Activated naive CD8-positive, alpha-beta T cell (primary cell): Measurements from ENCODE around the gene COL12A1.

ENCODE experiments used
- H3K27ac Mint-ChIP-seq: one replicate; pipeline ENCODE4 v1.8.0; 2021; ENCODE audit warnings: mixed read lengths
- H3K27me3 Mint-ChIP-seq: one replicate; pipeline ENCODE4 v1.8.0; 2021; ENCODE audit warnings: mixed read lengths
- H3K36me3 Mint-ChIP-seq: one replicate; pipeline ENCODE4 v1.8.0; 2021; ENCODE audit warnings: mixed read lengths
- H3K4me1 Mint-ChIP-seq: one replicate; pipeline ENCODE4 v1.8.0; 2021; ENCODE audit warnings: low read depth, mixed read lengths
- H3K4me3 Mint-ChIP-seq: one replicate; pipeline ENCODE4 v1.8.0; 2021; ENCODE audit warnings: mild to moderate bottlenecking, mixed read lengths
- H3K9me3 Mint-ChIP-seq: one replicate; pipeline ENCODE4 v1.8.0; 2021; ENCODE audit warnings: low read depth, mixed read lengths

Gene COL12A1

GRCh38 chr6:75222261-75222660 is 16.4 kb upstream of the COL12A1 start:
- Mint-ChIP-seq H3K27ac (no peak overlapping the region), H3K4me3 (no peak overlapping the region), H3K27me3 (peaks cover 8% of the 10 kb centered on the region), H3K9me3 (no peaks in the 10 kb centered on the region), H3K36me3 (no peaks in the 10 kb centered on the region), H3K4me1 (no peaks in the 10 kb centered on the region)

GRCh38 chr6:75221116-75221515 is 15.3 kb upstream of the COL12A1 start:
- Mint-ChIP-seq H3K36me3 (no peaks in the 10 kb centered on the region), H3K27me3 (peaks cover 9% of the 10 kb centered on the region), H3K27ac (no peak overlapping the region), H3K4me1 (no peaks in the 10 kb centered on the region), H3K9me3 (no peaks in the 10 kb centered on the region), H3K4me3 (no peak overlapping the region)

GRCh38 chr6:75220357-75220756 is 14.5 kb upstream of the COL12A1 start:
- H3K36me3 Mint-ChIP-seq: no peaks in the 10 kb centered on the region
- H3K4me1 Mint-ChIP-seq: no peaks in the 10 kb centered on the region
- no peaks in the 10 kb centered on the region for H3K9me3 Mint-ChIP-seq
- H3K27ac Mint-ChIP-seq: no peak overlapping the region
- peaks cover 13% of the 10 kb centered on the region for H3K27me3 Mint-ChIP-seq
- no peak overlapping the region for H3K4me3 Mint-ChIP-seq

GRCh38 chr6:75219263-75219662 is 13.4 kb upstream of the COL12A1 start:
- Mint-ChIP-seq H3K4me3 (no peak overlapping the region), H3K9me3 (no peaks in the 10 kb centered on the region), H3K27ac (no peak overlapping the region), H3K4me1 (no peaks in the 10 kb centered on the region), H3K27me3 (peaks cover 13% of the 10 kb centered on the region), H3K36me3 (no peaks in the 10 kb centered on the region)

GRCh38 chr6:75217193-75217592 is 11.3 kb upstream of the COL12A1 start:
- Mint-ChIP-seq H3K9me3 (no peaks in the 10 kb centered on the region), H3K36me3 (no peaks in the 10 kb centered on the region), H3K4me3 (no peak overlapping the region), H3K27ac (no peak overlapping the region), H3K27me3 (peaks cover 17% of the 10 kb centered on the region), H3K4me1 (no peaks in the 10 kb centered on the region)

- Mint-ChIP-seq H3K27ac (no peak overlapping the region), H3K4me1 (no peaks in the 10 kb centered on the region), H3K27me3 (peaks cover 28% of the 10 kb centered on the region), H3K36me3 (no peaks in the 10 kb centered on the region), H3K9me3 (no peaks in the 10 kb centered on the region), H3K4me3 (no peak overlapping the region)
These were observed 9.4 kb upstream of the COL12A1 start for GRCh38 chr6:75215291-75215690.

GRCh38 chr6:75213732-75214131 is 7.9 kb upstream of the COL12A1 start:
- H3K36me3 Mint-ChIP-seq: no peaks in the 10 kb centered on the region

GRCh38 chr6:75213112-75213511 is 7.3 kb upstream of the COL12A1 start:
- peaks cover 34% of the 10 kb centered on the region for H3K27me3 Mint-ChIP-seq

More at GRCh38 chr6:75213732-75214131, 7.9 kb upstream of the COL12A1 start:
- no peak overlapping the region for H3K27ac Mint-ChIP-seq
- no peaks in the 10 kb centered on the region for H3K9me3 Mint-ChIP-seq
- H3K27me3 Mint-ChIP-seq: peaks cover 32% of the 10 kb centered on the region
- H3K4me3 Mint-ChIP-seq: no peak overlapping the region
- H3K4me1 Mint-ChIP-seq: peaks cover 2% of the 10 kb centered on the region

GRCh38 chr6:75211920-75212590 is 6.2 kb upstream of the COL12A1 start:
- H3K27me3 Mint-ChIP-seq: peaks cover 39% of the 10 kb centered on the region

More at GRCh38 chr6:75213112-75213511, 7.3 kb upstream of the COL12A1 start:
- H3K4me3 Mint-ChIP-seq: no peak overlapping the region
- no peaks in the 10 kb centered on the region for H3K36me3 Mint-ChIP-seq
- H3K4me1 Mint-ChIP-seq: peaks cover 8% of the 10 kb centered on the region
- no peaks in the 10 kb centered on the region for H3K9me3 Mint-ChIP-seq
- H3K27ac Mint-ChIP-seq: no peak overlapping the region

GRCh38 chr6:75210885-75211739 is 5.3 kb upstream of the COL12A1 start:
- H3K27ac Mint-ChIP-seq: no peak overlapping the region
- peaks cover 43% of the 10 kb centered on the region for H3K27me3 Mint-ChIP-seq
- H3K4me1 Mint-ChIP-seq: peaks cover 26% of the 10 kb centered on the region
- H3K36me3 Mint-ChIP-seq: no peaks in the 10 kb centered on the region
- no peak overlapping the region for H3K4me3 Mint-ChIP-seq
- no peaks in the 10 kb centered on the region for H3K9me3 Mint-ChIP-seq

More at GRCh38 chr6:75211920-75212590, 6.2 kb upstream of the COL12A1 start:
- Mint-ChIP-seq H3K27ac (no peak overlapping the region), H3K9me3 (no peaks in the 10 kb centered on the region), H3K36me3 (no peaks in the 10 kb centered on the region), H3K4me3 (no peak overlapping the region), H3K4me1 (peaks cover 18% of the 10 kb centered on the region)

GRCh38 chr6:75209184-75209723 is 3.4 kb upstream of the COL12A1 start:
- peaks cover 43% of the 10 kb centered on the region for H3K4me1 Mint-ChIP-seq
- H3K27ac Mint-ChIP-seq: no peak overlapping the region
- H3K27me3 Mint-ChIP-seq: peaks cover 53% of the 10 kb centered on the region
- no peaks in the 10 kb centered on the region for H3K36me3 Mint-ChIP-seq
- H3K4me3 Mint-ChIP-seq: no peak overlapping the region
- H3K9me3 Mint-ChIP-seq: no peaks in the 10 kb centered on the region

- Mint-ChIP-seq H3K4me1 (peaks cover 48% of the 10 kb centered on the region), H3K36me3 (no peaks in the 10 kb centered on the region), H3K27ac (no peak overlapping the region), H3K9me3 (no peaks in the 10 kb centered on the region), H3K27me3 (peaks cover 60% of the 10 kb centered on the region), H3K4me3 (peak overlapping the region; percentile 74)
These were observed 2.7 kb upstream of the COL12A1 start for GRCh38 chr6:75208298-75209183.

GRCh38 chr6:75206576-75207342 is 906 bp upstream of the COL12A1 start:
- H3K4me3 Mint-ChIP-seq: peak overlapping the region; percentile 72
- no peaks in the 10 kb centered on the region for H3K36me3 Mint-ChIP-seq
- H3K27ac Mint-ChIP-seq: no peak overlapping the region
- H3K9me3 Mint-ChIP-seq: no peaks in the 10 kb centered on the region
- peaks cover 59% of the 10 kb centered on the region for H3K4me1 Mint-ChIP-seq
- H3K27me3 Mint-ChIP-seq: peaks cover 63% of the 10 kb centered on the region
